Sigmoid colon (tissue), 4 donors: ENCODE data around the gene MIB1.

Experiments used
- CTCF ChIP-seq, 4 experiments: fragments of 450-650 bp in 3 of 4; fragments of 200-600 bp in 1 of 4; IDR thresholded peaks; one replicate each; pipeline ENCODE4 v1.5.1; 2016 to 2019; ENCODE audit warnings: antibody characterized with exemption in 4 of 4, mild to moderate bottlenecking in 3 of 4, moderate library complexity in 2 of 4
- EP300 ChIP-seq, 4 donors: sonication (generic); formaldehyde crosslinking; IDR thresholded peaks; one replicate each; pipeline ENCODE4 v1.6.1; 2017; ENCODE audit warnings: antibody characterized with exemption in 4 of 4
- POLR2A ChIP-seq, 2 donors: fragments of 450-650 bp; IDR thresholded peaks; one replicate each; pipeline ENCODE4 v1.6.1; 2016; ENCODE audit warnings: antibody characterized with exemption in 2 of 2, mild to moderate bottlenecking in 2 of 2, moderate library complexity in 2 of 2
- POLR2AphosphoS5 ChIP-seq, 4 donors: sonication (generic); formaldehyde crosslinking; IDR thresholded peaks; one replicate each; pipeline ENCODE4 v1.6.1; 2017; ENCODE audit warnings: antibody characterized with exemption in 4 of 4

DNA sequence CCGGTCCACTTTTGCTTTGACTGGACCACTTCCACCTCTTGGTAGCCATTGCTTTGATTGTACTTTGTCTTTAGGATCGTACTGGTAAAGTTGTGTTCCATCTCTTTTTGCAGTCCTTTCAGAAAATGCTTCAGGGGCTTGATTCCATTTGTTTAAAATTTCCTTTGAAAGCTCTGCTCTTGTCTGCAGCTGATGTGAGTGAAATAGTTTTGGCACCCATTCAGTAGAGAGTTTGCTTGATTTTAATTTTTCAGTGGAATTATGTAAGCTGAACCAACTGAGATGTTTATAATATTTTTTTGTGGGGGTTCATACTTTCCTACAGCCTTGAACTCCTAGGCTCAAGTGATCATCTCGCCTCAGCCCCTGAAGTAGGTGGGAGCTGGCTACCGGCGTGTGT, 7.6 kb upstream of the MIB1 start:
- no peak for TF ChIP-seq POLR2A (IDR thresholded peaks at IDR 0.05)
- no peak for TF ChIP-seq CTCF (IDR thresholded peaks at IDR 0.05)
- no peak for TF ChIP-seq POLR2AphosphoS5 (IDR thresholded peaks at IDR 0.05)
- no peak for TF ChIP-seq EP300 (IDR thresholded peaks at IDR 0.05)
